Stimulated activated CD4-positive, alpha-beta T cell treated with anti-CD3 and anti-CD28 coated beads, Interleukin-15, amount 100 ng/mL, for 24 hours (primary cell): ENCODE measurements around the gene PGC.

Experiments used
- DNase-seq: peaks from one replicate; pipeline ENCODE4 v3.0.0-alpha.2; 2020

The PGC gene

GRCh38 chr6:41711323-41712038 is 35.7 kb downstream of the PGC start:
- DNase-seq: no peak

- no peak for DNase-seq
Measured at GRCh38 chr6:41709375-41709774, 37.8 kb downstream of the PGC start.

GRCh38 chr6:41708856-41709255 is 38.3 kb downstream of the PGC start:
- DNase-seq: no peak

- DNase-seq: peak; percentile 43
Measured at GRCh38 chr6:41707565-41708200, 39.5 kb downstream of the PGC start.

- DNase-seq: peak; percentile 46
Measured at GRCh38 chr6:41706876-41707564, 40.2 kb downstream of the PGC start.

GRCh38 chr6:41705996-41706835 is 41.0 kb downstream of the PGC start:
- DNase-seq: peak; percentile 84

- no peak for DNase-seq
Measured at GRCh38 chr6:41705311-41705995, 41.7 kb downstream of the PGC start.

GRCh38 chr6:41704656-41705310 is 42.4 kb downstream of the PGC start:
- DNase-seq: no peak

- no peak for DNase-seq
Measured at GRCh38 chr6:41704028-41704427, 43.2 kb downstream of the PGC start.

- no peak for DNase-seq
Measured at GRCh38 chr6:41702771-41703494, 44.3 kb downstream of the PGC start.

- no peak for DNase-seq
Measured at GRCh38 chr6:41702089-41702745, 45.0 kb downstream of the PGC start.

- DNase-seq: no peak
Measured at GRCh38 chr6:41700463-41701347, 46.5 kb downstream of the PGC start.

- no peak for DNase-seq
Measured at GRCh38 chr6:41699063-41699462, 48.1 kb downstream of the PGC start.

- no peak for DNase-seq
Measured at GRCh38 chr6:41697861-41698781, 49.1 kb downstream of the PGC start.

GRCh38 chr6:41696788-41697187 is 50.4 kb downstream of the PGC start:
- no peak for DNase-seq

- no peak for DNase-seq
Measured at GRCh38 chr6:41695825-41696224, 51.4 kb downstream of the PGC start.

- DNase-seq: no peak
Measured at GRCh38 chr6:41694815-41695526, 52.2 kb downstream of the PGC start.
